HG02870 (cell line): ENCODE measurements around the gene SGIP1.

ENCODE experiments used
- ATAC-seq: cut with Tn5 transposase; IDR thresholded peaks from one replicate; pipeline ENCODE4 v1.9.1; 2021; ENCODE audit warnings: mild to moderate bottlenecking, moderate library complexity; ENCODE audit not compliant: unreplicated experiment

Gene SGIP1

GRCh38 chr1:66599899-66600737 is 66.2 kb downstream of the SGIP1 start:
- ATAC-seq = no peak

- no peak for ATAC-seq
Measured at GRCh38 chr1:66605419-66605997, 71.6 kb downstream of the SGIP1 start.

- no peak for ATAC-seq
Measured at GRCh38 chr1:66606362-66607065, 72.6 kb downstream of the SGIP1 start.

GRCh38 chr1:66607458-66607857 is 73.5 kb downstream of the SGIP1 start:
- no peak for ATAC-seq

- no peak for ATAC-seq
Measured at GRCh38 chr1:66613187-66613586, 79.2 kb downstream of the SGIP1 start.

GRCh38 chr1:66617362-66618184 is 83.6 kb downstream of the SGIP1 start:
- ATAC-seq = no peak

- ATAC-seq = no peak
Measured at GRCh38 chr1:66618390-66618789, 84.4 kb downstream of the SGIP1 start.

GRCh38 chr1:66623812-66624211 is 89.9 kb downstream of the SGIP1 start:
- no peak for ATAC-seq

- no peak for ATAC-seq
Measured at GRCh38 chr1:66624412-66625060, 90.6 kb downstream of the SGIP1 start.

- ATAC-seq = no peak
Measured at GRCh38 chr1:66626261-66626660, 92.3 kb downstream of the SGIP1 start.

- no peak for ATAC-seq
Measured at GRCh38 chr1:66628926-66629325, 95.0 kb downstream of the SGIP1 start.

GRCh38 chr1:66633159-66633558 is 99.2 kb downstream of the SGIP1 start:
- no peak for ATAC-seq

GRCh38 chr1:66637146-66637545 is 103.2 kb downstream of the SGIP1 start:
- ATAC-seq = no peak

- no peak for ATAC-seq
Measured at GRCh38 chr1:66641891-66642473, 108.0 kb downstream of the SGIP1 start.

- no peak for ATAC-seq
Measured at GRCh38 chr1:66642992-66643391, 109.0 kb downstream of the SGIP1 start.

- ATAC-seq = no peak
Measured at GRCh38 chr1:66644331-66644730, 110.4 kb downstream of the SGIP1 start.

- peak; percentile 75 for ATAC-seq
Measured at GRCh38 chr1:66648901-66649595, 115.1 kb downstream of the SGIP1 start.

- ATAC-seq = no peak
Measured at GRCh38 chr1:66652556-66652955, 118.6 kb downstream of the SGIP1 start.

GRCh38 chr1:66654643-66655042 is 120.7 kb downstream of the SGIP1 start:
- no peak for ATAC-seq

- no peak for ATAC-seq
Measured at GRCh38 chr1:66671455-66671854, 137.5 kb downstream of the SGIP1 start.
